ENCODE results near the gene TBC1D5.
"Not testable (repeated sequence)": the region's sequence is repeated elsewhere in the genome, so short reads cannot be mapped to it uniquely, and the experiment has no call there.

TBC1D5 gene

GRCh38 chr3:17133632-17134545 lies 608.5 kb downstream of the TBC1D5 start:
- TF ChIP-seq CTCF (IDR thresholded peaks at IDR 0.05; ENCODE audit: extremely low read depth, insufficient read depth, missing control alignments), result no peak
- no peak for DNase-seq (ENCODE audit: low spot score)
- in situ Hi-C loops (cut with MboI; ENCODE audit: low pct_unique_long_range_greater_than_20kb, low sequenced_read_pairs, unreplicated experiment), result no loop called here

DNA sequence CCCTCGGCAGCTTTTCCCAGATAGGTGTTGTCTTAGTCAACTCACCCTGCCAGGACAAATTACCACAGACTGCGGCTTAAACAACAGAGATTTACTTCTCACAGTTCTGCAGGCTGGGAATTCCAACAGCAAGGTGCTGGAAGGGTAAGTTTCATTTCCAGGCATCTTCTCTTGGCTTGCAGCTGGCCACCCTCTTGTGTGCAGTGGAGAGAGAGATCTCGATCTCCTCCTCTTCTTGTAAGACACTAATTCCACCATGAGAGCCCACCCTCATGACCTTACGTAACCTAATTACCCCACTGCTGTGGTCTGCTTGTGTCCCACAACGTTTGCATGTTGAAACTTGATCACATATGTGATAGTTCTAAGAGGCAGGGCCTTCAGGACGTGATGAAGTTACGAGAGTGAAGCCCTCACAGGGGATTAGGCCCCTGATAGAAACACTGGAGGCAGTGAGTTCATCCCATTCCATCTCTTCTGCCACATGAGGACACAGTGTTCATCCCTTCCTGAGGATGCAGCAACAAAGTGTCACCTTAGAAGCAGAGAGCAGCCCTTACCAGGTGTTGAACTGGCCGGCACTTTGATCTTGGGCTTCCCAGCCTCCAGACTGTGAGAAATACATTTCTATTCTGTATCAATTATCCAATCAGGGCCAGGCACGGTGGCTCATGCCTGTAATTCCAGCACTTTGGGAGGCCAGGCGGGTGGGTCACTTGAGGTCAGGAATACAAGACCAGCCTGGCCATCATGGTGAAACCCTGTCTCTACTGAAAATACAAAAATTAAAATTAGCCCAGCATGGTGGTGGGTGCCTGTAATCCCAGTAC lies 609.9 kb downstream of the TBC1D5 start:
- DNase-seq (ENCODE audit: low spot score), result no peak
- in situ Hi-C loops (cut with MboI; ENCODE audit: low pct_unique_long_range_greater_than_20kb, low sequenced_read_pairs, unreplicated experiment), result no loop called here
- no peak for TF ChIP-seq CTCF (IDR thresholded peaks at IDR 0.05; ENCODE audit: extremely low read depth, insufficient read depth, missing control alignments)

DNA sequence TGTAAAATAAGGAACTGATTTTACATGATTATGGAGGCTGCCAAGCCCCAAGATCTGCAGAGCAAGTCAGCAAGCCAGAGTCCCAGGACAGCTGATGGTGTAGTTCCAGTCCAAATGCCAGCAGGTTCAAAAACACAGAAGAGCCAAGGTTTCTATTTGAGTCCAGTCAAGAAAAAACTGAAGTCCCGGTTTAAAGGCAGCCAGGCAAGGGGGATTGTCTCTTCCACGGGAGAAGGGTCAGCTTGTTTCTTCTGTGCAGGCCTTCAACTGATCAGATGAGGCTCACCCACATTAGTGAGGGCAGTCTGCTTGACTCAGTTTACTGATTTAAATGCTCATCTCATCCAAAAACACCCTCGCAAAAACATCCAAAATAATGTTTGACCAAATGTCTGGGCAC lies 611.5 kb downstream of the TBC1D5 start:
- DNase-seq (ENCODE audit: low spot score), result no peak
- in situ Hi-C loops (cut with MboI; ENCODE audit: low pct_unique_long_range_greater_than_20kb, low sequenced_read_pairs, unreplicated experiment), result no loop called here
- no peak for TF ChIP-seq CTCF (IDR thresholded peaks at IDR 0.05; ENCODE audit: extremely low read depth, insufficient read depth, missing control alignments)

GRCh38 chr3:17129556-17129955 lies 612.9 kb downstream of the TBC1D5 start:
- TF ChIP-seq CTCF (IDR thresholded peaks at IDR 0.05; ENCODE audit: extremely low read depth, insufficient read depth, missing control alignments), result no peak
- no peak for DNase-seq (ENCODE audit: low spot score)
- in situ Hi-C loops (cut with MboI; ENCODE audit: low pct_unique_long_range_greater_than_20kb, low sequenced_read_pairs, unreplicated experiment), result no loop called here

DNA sequence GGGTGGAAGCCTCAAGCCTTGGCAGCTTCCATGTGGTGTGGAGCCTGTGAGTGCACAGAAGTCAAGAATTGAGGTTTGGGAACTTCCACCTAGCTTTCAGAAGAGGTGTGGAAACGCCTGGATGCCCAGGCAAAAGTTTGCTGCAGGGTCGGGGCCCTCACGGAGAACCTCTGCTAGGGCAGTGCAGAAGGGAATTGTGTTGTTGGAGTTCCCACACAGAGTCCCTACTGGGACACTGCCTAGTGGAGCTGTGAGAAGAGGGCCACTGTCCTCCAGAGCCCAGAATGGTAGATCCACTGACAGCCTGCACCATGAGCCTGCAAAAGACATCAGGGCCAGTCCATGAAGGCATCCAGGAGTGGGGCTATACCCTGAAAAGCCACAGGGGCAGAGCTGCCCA lies 613.8 kb downstream of the TBC1D5 start:
- in situ Hi-C loops (cut with MboI; ENCODE audit: low pct_unique_long_range_greater_than_20kb, low sequenced_read_pairs, unreplicated experiment); DNase-seq (ENCODE audit: low spot score): not testable (repeated sequence)

- DNase-seq (ENCODE audit: low spot score), result peak; percentile 1
- TF ChIP-seq CTCF (IDR thresholded peaks at IDR 0.05; ENCODE audit: extremely low read depth, insufficient read depth, missing control alignments), result no peak
- in situ Hi-C loops (cut with MboI; ENCODE audit: low pct_unique_long_range_greater_than_20kb, low sequenced_read_pairs, unreplicated experiment), result no loop called here
Measured at GRCh38 chr3:17125738-17126442, 616.5 kb downstream of the TBC1D5 start.

All from GM13977 (cell line).